CD4-positive, alpha-beta T cell treated with Interleukin-1 beta for 1 hour (primary cell): ENCODE results near the gene C8G.

Experiments
- DNase-seq, 2 donors: peaks; one replicate each; pipeline ENCODE4 v3.0.0-alpha.2; 2020 to 2022

Gene C8G

GRCh38 chr9:136970361-136970760 is 25.3 kb downstream of the C8G start:
- DNase-seq: no peak

- no peak for DNase-seq
These were observed 26.7 kb downstream of the C8G start for GRCh38 chr9:136971746-136972145.

GRCh38 chr9:136972335-136972734 is 27.3 kb downstream of the C8G start:
- DNase-seq: no peak

- no peak for DNase-seq
These were observed 27.7 kb downstream of the C8G start for GRCh38 chr9:136972743-136973142.

GRCh38 chr9:136973618-136974617 is 28.9 kb downstream of the C8G start:
- DNase-seq: no peak

- DNase-seq: peak; percentile 15 to 17
These were observed 29.9 kb downstream of the C8G start for GRCh38 chr9:136974817-136975535.

GRCh38 chr9:136975644-136976043 is 30.6 kb downstream of the C8G start:
- peak; percentile 42 to 45 for DNase-seq

- DNase-seq: no peak
These were observed 32.2 kb downstream of the C8G start, which contains the start of gene PTGDS for GRCh38 chr9:136977223-136977622. TSS of gene PTGDS (plus strand) at chr9:136977504. CDS start at chr9:136977579, 75 bp downstream.

- DNase-seq: no peak
These were observed 32.6 kb downstream of the C8G start for GRCh38 chr9:136977649-136978072.

GRCh38 chr9:136978073-136978864 is 33.2 kb downstream of the C8G start:
- DNase-seq: peak; percentile 71 to 72

GRCh38 chr9:136978865-136979544 is 34.0 kb downstream of the C8G start:
- DNase-seq: no peak

GRCh38 chr9:136979769-136980587 is 34.9 kb downstream of the C8G start:
- DNase-seq: no peak

- no peak for DNase-seq
These were observed 35.8 kb downstream of the C8G start for GRCh38 chr9:136980669-136981478.

- no peak for DNase-seq
These were observed 36.7 kb downstream of the C8G start for GRCh38 chr9:136981588-136982231.

GRCh38 chr9:136982232-136983051 is 37.4 kb downstream of the C8G start, which contains the start of gene LCNL1:
TSS of gene LCNL1 (plus strand) at chr9:136982993. CDS start at chr9:136983587, 594 bp downstream.
- no peak for DNase-seq

- DNase-seq: no peak
These were observed 38.1 kb downstream of the C8G start for GRCh38 chr9:136983167-136983566.

GRCh38 chr9:136983656-136984314 is 38.7 kb downstream of the C8G start:
- DNase-seq: no peak

- no peak for DNase-seq
These were observed 39.5 kb downstream of the C8G start for GRCh38 chr9:136984464-136985026.
